Stomach smooth muscle (tissue), 2 donors: ENCODE results near the gene SELENOP.

ENCODE experiments used
- H3K27ac ChIP-seq: one replicate; pipeline ENCODE4 v1.7.0; 2013; ENCODE audit warnings: mild to moderate bottlenecking, low read length, inconsistent platforms
- H3K27me3 ChIP-seq, 2 donors: one replicate each; pipeline ENCODE4 v1.7.0; 2013; ENCODE audit warnings: low read length in 2 of 2; ENCODE audit not compliant: insufficient read depth in 2 of 2, control insufficient read depth in 1 of 2
- H3K36me3 ChIP-seq, 2 donors: one replicate each; pipeline ENCODE4 v1.7.0; 2013; ENCODE audit warnings: low read length in 2 of 2; ENCODE audit not compliant: control insufficient read depth in 2 of 2, insufficient read depth in 2 of 2
- H3K4me1 ChIP-seq: one replicate; pipeline ENCODE4 v1.7.0; 2013; ENCODE audit warnings: low read length; ENCODE audit not compliant: control insufficient read depth, insufficient read depth
- H3K4me3 ChIP-seq, 2 donors: one replicate each; pipeline ENCODE4 v1.7.0; 2013; ENCODE audit warnings: low read length in 2 of 2
- H3K9ac ChIP-seq, 2 donors: one replicate each; pipeline ENCODE4 v1.7.0; 2013; ENCODE audit warnings: low read length in 2 of 2, mild to moderate bottlenecking in 1 of 2
- H3K9me3 ChIP-seq, 2 donors: one replicate each; pipeline ENCODE4 v1.7.0; 2013; ENCODE audit warnings: low read length in 2 of 2; ENCODE audit not compliant: control insufficient read depth in 2 of 2
- donor health status: healthy.
- donor health status: Pancreatic carcinoma.

The SELENOP gene

GRCh38 chr5:42791151-42791550 lies 20.5 kb downstream of the SELENOP start:
- Histone ChIP-seq H3K9ac (no peak overlapping the region), H3K27ac (no peak overlapping the region), H3K9me3 (peaks cover 0 to 9% of the 10 kb centered on the region in 2 donors), H3K36me3 (no peaks in the 10 kb centered on the region), H3K27me3 (no peaks in the 10 kb centered on the region), H3K4me3 (no peak overlapping the region), H3K4me1 (no peaks in the 10 kb centered on the region)

GRCh38 chr5:42787845-42788244 lies 23.8 kb downstream of the SELENOP start:
- H3K9me3 ChIP-seq = peaks cover 0 to 9% of the 10 kb centered on the region in 2 donors
- H3K27me3 ChIP-seq = no peaks in the 10 kb centered on the region
- no peak overlapping the region for H3K27ac ChIP-seq
- no peaks in the 10 kb centered on the region for H3K36me3 ChIP-seq
- H3K4me3 ChIP-seq = no peak overlapping the region
- no peak overlapping the region for H3K9ac ChIP-seq
- no peaks in the 10 kb centered on the region for H3K4me1 ChIP-seq

GRCh38 chr5:42787073-42787472 lies 24.6 kb downstream of the SELENOP start:
- no peaks in the 10 kb centered on the region for H3K4me1 ChIP-seq
- H3K27ac ChIP-seq = no peak overlapping the region
- H3K36me3 ChIP-seq = no peaks in the 10 kb centered on the region
- H3K9ac ChIP-seq = no peak overlapping the region
- no peak overlapping the region for H3K4me3 ChIP-seq
- H3K9me3 ChIP-seq = peaks cover 0 to 9% of the 10 kb centered on the region in 2 donors
- no peaks in the 10 kb centered on the region for H3K27me3 ChIP-seq

GRCh38 chr5:42785756-42786155 lies 25.9 kb downstream of the SELENOP start:
- H3K4me3 ChIP-seq = no peak overlapping the region
- peaks cover 0 to 9% of the 10 kb centered on the region in 2 donors for H3K9me3 ChIP-seq
- no peak overlapping the region for H3K27ac ChIP-seq
- H3K4me1 ChIP-seq = no peaks in the 10 kb centered on the region
- no peaks in the 10 kb centered on the region for H3K36me3 ChIP-seq
- no peaks in the 10 kb centered on the region for H3K27me3 ChIP-seq
- no peak overlapping the region for H3K9ac ChIP-seq

GRCh38 chr5:42784132-42784531 lies 27.6 kb downstream of the SELENOP start:
- Histone ChIP-seq H3K27me3 (no peaks in the 10 kb centered on the region), H3K4me1 (no peaks in the 10 kb centered on the region), H3K36me3 (no peaks in the 10 kb centered on the region), H3K27ac (no peak overlapping the region), H3K4me3 (no peak overlapping the region), H3K9ac (no peak overlapping the region), H3K9me3 (peaks cover 0 to 9% of the 10 kb centered on the region in 2 donors)

- Histone ChIP-seq H3K9me3 (peaks cover 0 to 3% of the 10 kb centered on the region in 2 donors), H3K4me1 (no peaks in the 10 kb centered on the region), H3K27me3 (no peaks in the 10 kb centered on the region), H3K9ac (no peak overlapping the region), H3K36me3 (no peaks in the 10 kb centered on the region), H3K4me3 (no peak overlapping the region), H3K27ac (no peak overlapping the region)
These were observed 30.1 kb downstream of the SELENOP start for GRCh38 chr5:42781584-42781983.

- H3K36me3 ChIP-seq = no peaks in the 10 kb centered on the region
- no peaks in the 10 kb centered on the region for H3K4me1 ChIP-seq
These were observed 32.6 kb downstream of the SELENOP start for GRCh38 chr5:42779083-42779482.

GRCh38 chr5:42772265-42772993 lies 39.3 kb downstream of the SELENOP start:
- Histone ChIP-seq H3K27ac (no peak overlapping the region), H3K4me1 (no peaks in the 10 kb centered on the region), H3K9ac (no peak overlapping the region), H3K9me3 (no peaks in the 10 kb centered on the region), H3K27me3 (no peaks in the 10 kb centered on the region), H3K36me3 (no peaks in the 10 kb centered on the region), H3K4me3 (no peak overlapping the region)

More at GRCh38 chr5:42779083-42779482, 32.6 kb downstream of the SELENOP start:
- H3K27me3 ChIP-seq = no peaks in the 10 kb centered on the region
- H3K9ac ChIP-seq = no peak overlapping the region
- no peaks in the 10 kb centered on the region for H3K9me3 ChIP-seq
- no peak overlapping the region for H3K4me3 ChIP-seq
- no peak overlapping the region for H3K27ac ChIP-seq

- no peaks in the 10 kb centered on the region for H3K9me3 ChIP-seq
- H3K36me3 ChIP-seq = no peaks in the 10 kb centered on the region
- H3K27me3 ChIP-seq = no peaks in the 10 kb centered on the region
- no peak overlapping the region for H3K27ac ChIP-seq
- no peak overlapping the region for H3K4me3 ChIP-seq
- H3K4me1 ChIP-seq = no peaks in the 10 kb centered on the region
- H3K9ac ChIP-seq = no peak overlapping the region
These were observed 41.7 kb downstream of the SELENOP start for GRCh38 chr5:42770003-42770402.

GRCh38 chr5:42768106-42768504 lies 43.6 kb downstream of the SELENOP start:
- Histone ChIP-seq H3K36me3 (no peaks in the 10 kb centered on the region), H3K4me1 (no peaks in the 10 kb centered on the region), H3K9ac (no peak overlapping the region), H3K4me3 (no peak overlapping the region), H3K27me3 (no peaks in the 10 kb centered on the region), H3K27ac (no peak overlapping the region), H3K9me3 (no peaks in the 10 kb centered on the region)

- no peaks in the 10 kb centered on the region for H3K9me3 ChIP-seq
- no peak overlapping the region for H3K27ac ChIP-seq
- no peaks in the 10 kb centered on the region for H3K36me3 ChIP-seq
These were observed 44.1 kb downstream of the SELENOP start for GRCh38 chr5:42767491-42768105.

More at GRCh38 chr5:42767491-42768105, 44.1 kb downstream of the SELENOP start:
- Histone ChIP-seq H3K4me1 (no peaks in the 10 kb centered on the region), H3K27me3 (no peaks in the 10 kb centered on the region), H3K9ac (no peak overlapping the region), H3K4me3 (no peak overlapping the region)
